ENCODE measurements around the gene NRARP.
A peak's percentile ranks its signal among the peaks of the same experiment; 100 is the strongest.

Gene NRARP

GRCh38 chr9:137296670-137297664 lies 5.1 kb downstream of the NRARP start:
- DNase-seq, result no peak

- no peak for DNase-seq
Observed at GRCh38 chr9:137295849-137296669, 6.0 kb downstream of the NRARP start.

DNA sequence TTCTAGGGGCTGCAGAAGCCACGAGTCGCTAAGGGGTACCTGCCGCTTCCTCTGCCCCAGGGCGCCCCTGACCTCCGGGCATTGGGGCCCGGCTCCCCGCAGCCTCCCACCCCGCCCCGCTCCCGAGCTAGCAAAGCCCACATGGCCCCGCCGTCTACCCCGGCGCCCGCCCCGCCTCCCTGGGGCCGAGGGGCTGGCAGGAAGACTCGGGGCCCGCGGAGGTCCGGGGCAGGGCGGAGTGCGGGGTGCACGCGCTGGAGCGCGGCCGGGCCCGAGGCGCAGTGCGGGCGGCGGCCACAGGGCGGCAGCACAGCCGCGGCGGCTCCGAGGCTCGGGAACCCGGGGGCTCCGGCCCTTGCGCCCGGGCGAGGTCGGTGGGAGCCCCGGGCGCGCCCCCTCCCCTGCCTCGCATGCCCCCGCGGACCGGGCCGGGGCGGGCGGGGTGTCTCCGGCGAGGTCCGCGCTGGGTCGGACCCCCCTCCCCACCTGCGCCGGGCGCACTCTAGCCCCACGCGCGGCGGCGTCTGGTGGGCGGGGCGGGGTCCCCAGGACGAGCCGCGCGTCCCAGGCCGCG lies 6.7 kb downstream of the NRARP start:
- peak; percentile 63 for DNase-seq

GRCh38 chr9:137294681-137295237 lies 7.3 kb downstream of the NRARP start:
- DNase-seq, result no peak

DNA sequence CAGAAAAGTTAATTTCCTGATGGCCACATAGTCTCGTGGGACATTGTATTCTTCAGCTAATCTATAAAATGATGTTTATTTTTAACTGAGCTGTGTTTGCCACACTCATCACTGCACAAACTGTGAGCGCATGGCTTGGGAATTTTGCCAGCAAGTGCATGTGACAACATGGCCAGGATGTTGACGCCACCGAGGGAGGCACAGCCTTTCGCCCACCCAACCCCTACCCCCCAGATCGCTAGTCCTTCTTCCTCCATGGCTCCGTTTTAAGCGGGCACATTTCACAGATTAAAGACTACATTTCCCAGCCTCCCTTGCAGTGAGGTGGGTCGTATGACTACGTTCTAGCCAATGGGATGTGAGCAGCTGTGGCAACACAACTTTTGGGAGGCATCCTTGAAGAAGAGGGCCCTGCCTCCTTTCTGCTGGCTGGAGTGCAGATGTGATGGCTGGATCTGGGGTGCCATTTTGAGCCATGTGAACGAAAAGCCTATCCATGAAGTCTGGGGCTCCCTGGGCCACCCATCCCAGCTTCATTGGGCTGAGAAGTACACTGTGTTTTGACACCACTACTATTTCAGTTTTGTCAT lies 7.9 kb downstream of the NRARP start:
- no peak for DNase-seq

- no peak for DNase-seq
Observed at GRCh38 chr9:137293482-137294090, 8.5 kb downstream of the NRARP start.

DNA sequence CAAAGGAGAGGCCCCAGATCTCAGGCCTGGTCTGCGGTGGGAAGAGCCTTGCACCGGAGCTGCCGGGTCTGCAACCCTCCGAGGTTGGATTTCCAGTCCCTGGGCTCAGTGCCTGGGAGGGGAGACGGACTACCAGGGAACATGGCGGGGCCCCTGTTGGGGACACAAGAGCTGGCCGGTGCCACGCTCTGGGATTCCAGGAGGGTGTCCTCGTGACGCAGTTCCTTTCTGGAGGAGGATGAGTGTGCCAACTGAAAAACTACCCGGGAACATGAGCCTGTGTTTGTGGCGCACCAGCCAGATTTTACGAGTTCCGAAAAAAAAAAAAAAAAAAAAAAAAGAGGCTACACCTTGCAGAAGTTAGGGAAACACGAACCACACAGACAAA lies 9.0 kb downstream of the NRARP start:
- no peak for DNase-seq

- no peak for DNase-seq
Observed at GRCh38 chr9:137286975-137287383, 15.1 kb downstream of the NRARP start.

- no peak for DNase-seq
Observed at GRCh38 chr9:137281345-137282116, 20.5 kb downstream of the NRARP start.

GRCh38 chr9:137280474-137281344 lies 21.4 kb downstream of the NRARP start:
- no peak for DNase-seq

- DNase-seq, result no peak
Observed at GRCh38 chr9:137279741-137280473, 22.2 kb downstream of the NRARP start.

DNA sequence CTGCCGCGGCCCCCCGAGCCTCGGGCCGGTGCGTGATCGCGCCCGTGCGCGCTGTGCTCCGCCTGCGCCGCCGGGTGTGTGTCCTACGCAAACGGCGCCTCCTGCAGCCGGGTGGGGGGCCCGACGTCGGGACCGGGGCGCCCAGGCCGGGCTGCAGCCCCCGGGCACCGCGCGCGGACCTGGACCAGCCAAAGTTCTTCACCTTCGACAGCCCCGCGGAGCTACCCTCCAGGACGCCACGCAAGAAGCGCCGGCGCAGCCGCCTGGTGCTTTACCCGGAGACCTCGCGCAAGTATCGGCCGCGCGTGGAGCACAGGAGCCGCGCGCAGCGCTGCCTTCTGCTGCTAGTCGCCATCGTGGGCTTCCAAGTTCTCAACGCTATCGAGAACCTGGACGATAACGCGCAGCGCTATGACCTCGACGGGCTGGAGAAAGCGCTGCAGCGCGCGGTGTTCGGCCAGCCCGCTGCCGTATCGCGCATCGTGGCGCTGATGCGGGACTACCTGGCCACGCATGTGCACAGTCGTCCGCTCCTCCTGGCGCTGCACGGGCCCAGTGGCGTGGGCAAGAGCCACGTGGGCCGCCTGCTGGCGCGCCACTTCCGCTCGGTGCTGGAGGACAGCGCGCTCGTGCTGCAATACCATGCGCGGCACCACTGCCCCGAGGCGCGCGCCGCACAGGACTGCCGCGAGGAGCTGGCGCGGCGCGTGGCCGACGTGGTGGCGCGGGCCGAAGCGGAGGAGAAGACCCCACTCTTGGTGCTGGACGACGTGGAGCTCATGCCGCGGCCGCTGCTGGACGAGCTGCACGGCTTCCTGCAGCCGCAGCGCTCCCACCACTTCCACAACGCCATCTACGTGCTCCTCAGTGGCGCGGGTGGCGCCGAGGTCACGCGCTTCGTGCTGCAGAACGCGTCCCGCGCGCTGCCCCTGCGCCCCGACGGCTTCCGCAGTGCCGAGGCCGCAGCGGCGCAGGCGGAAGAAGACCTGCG lies 23.1 kb downstream of the NRARP start:
- no peak for DNase-seq

DNA sequence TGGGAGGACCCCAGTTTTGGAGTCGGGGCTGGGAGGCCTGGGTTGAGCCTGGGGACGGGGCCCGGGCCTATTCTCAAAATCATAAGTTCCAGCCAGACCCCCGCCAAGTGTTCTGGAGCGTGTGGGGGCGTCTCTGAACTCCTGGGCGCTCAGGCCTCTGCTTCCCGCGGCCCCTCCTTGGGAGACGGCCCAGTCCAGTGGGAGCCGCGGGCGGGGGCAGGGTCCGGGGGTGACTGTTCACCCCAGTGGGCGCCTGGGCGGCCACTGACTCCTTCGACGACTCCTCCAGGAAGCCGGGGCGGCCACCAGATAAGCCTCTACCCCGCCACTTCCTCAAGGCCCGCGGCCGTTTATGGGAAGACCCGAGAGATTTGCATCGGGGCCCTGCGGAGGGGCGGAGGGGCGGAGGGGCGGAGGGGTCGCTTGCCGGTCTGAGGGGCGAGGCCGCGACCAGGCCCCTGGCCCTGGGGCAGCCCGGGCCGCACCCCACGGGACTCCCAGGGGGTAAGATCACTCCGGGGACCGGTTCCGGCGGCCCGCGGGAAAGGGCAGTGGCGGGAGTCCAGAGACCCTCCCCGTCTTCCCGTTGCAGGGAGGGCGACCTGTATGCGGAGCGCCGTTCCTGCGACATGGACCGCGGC lies 23.9 kb downstream of the NRARP start:
- no peak for DNase-seq

- no peak for DNase-seq
Observed at GRCh38 chr9:137277329-137278041, 24.6 kb downstream of the NRARP start, which contains the start of gene TOR4A. Gene TOR4A, plus strand, starts transcription at chr9:137277726. Its CDS starts 964 bp downstream, at chr9:137278690.

DNA sequence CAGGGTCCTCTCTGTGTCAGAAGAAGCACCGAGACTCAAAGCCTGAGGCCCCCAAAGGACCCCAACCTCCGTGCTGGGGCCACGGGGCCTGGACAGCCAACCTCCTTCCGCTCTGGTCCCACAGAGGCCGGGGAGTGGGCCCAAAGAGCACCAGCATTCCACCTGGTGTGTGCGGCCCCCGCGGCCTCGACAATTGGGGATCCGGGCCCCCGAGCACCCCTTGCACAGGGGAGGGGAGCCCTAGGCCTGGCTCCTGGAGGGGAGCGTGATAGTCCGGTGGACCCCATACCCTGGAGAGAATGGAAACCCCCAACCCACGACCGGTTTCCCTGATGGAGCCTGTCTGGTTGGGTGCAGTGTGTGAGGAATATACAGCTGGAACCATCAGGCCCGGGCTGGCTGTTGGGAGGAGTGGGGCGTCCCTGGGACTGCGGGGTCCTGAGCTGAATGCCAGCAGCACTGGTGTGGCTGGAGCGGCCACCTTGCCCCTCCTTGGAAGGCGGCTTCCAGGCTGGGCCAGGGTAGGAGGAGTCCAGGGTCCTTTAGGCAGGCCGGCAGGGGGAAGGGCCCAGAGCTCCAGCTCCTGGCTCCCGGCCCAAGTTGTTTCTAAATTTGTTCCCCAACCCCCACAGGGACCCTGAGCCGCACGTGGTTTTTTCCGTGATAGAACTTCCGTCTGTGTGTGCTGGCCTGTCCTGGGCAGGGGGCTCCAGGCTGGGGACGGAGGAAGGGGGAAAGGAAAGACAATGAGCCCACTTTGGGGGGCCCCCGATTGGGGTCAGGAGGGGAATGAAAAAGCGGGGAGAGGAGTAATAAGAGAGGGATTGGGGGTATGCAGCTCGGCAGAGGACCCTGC lies 25.4 kb downstream of the NRARP start:
- DNase-seq, result no peak
